Bronchial epithelial cell (primary cell): ENCODE measurements around the gene TGFB1I1. TPM values are rescaled to one million over a fixed set of nuclear protein-coding genes. Genes with fewer than 3 reads are reported as not detected.

Source experiments
- DNase-seq: peaks from one replicate; pipeline ENCODE4 v3.0.0-alpha.2; 2010; ENCODE audit warnings: low read depth
- FAIRE-seq: peaks from 2 replicates; lab custom pipeline; 2011; peaks lifted over from hg19 to GRCh38; lab: Jason Lieb, UNC
- H3K27me3 ChIP-seq: 2 replicates; pipeline ENCODE4 v1.5.1; 2011; ENCODE audit warnings: low read length; ENCODE audit not compliant: control insufficient read depth, insufficient read depth
- H3K36me3 ChIP-seq: 2 replicates; pipeline ENCODE4 v1.5.1; 2011; ENCODE audit warnings: low read length; ENCODE audit not compliant: control insufficient read depth, insufficient read depth
- H3K4me3 ChIP-seq: 2 replicates; pipeline ENCODE4 v1.5.1; 2011; ENCODE audit warnings: mild to moderate bottlenecking, low read depth, low read length, control low read depth
- CTCF ChIP-seq: IDR thresholded peaks from 2 replicates; pipeline ENCODE4 v1.5.1; 2011; ENCODE audit warnings: mild to moderate bottlenecking, moderate library complexity, low read length, control low read depth, inconsistent platforms; ENCODE audit not compliant: insufficient read depth, severe bottlenecking
- total RNA-seq: library from RNA; depleted of rRNA; stranded (reverse); fragments of >200 nt; gene quantifications from 2 replicates; pipeline ENCODE4 v1.2.1, GENCODE V29; 2014

TGFB1I1 gene
- total RNA-seq, 1 donor from 2014 or later: 1.6 TPM

GRCh38 chr16:31507929-31508705 is 36.2 kb downstream of the TGFB1I1 start, which contains the start of gene RUSF1:
RUSF1 (minus strand) TSS chr16:31508391; CDS start chr16:31508373, 18 bp downstream.
- DNase-seq: peak; percentile 66
- FAIRE-seq: no peak
- H3K27me3 ChIP-seq: no peaks in the 10 kb centered on the region
- H3K36me3 ChIP-seq: peaks cover 1% of the 10 kb centered on the region
- H3K4me3 ChIP-seq: peak within 1 kb of the TSS; percentile 94
- TF ChIP-seq CTCF: no peak

- peaks cover 1% of the 10 kb centered on the region for H3K36me3 ChIP-seq
- DNase-seq (peak; percentile 20), FAIRE-seq (no peak)
- no peaks in the 10 kb centered on the region for H3K27me3 ChIP-seq
- TF ChIP-seq CTCF: no peak
- peak overlapping the region; percentile 94 for H3K4me3 ChIP-seq
Measured at GRCh38 chr16:31508706-31509195, 36.8 kb downstream of the TGFB1I1 start.

DNA sequence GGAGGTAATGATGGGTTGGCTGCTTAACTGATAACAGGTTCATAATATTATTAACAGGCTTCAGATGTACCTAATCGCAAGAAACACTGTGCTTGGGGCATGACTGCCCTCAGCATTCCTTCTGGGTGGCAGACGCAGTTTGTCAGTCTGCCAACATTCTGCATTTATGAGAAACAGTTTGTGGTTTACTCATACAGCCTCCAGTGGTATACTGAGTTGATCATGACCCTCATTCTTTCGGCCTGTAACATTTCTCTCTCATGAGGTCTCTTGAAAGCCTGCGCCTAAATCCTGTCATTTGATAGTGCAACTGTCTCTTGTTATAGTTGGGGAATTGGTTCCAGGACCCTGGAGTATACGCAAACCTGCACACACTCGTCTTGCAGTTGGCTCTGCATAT is 41.2 kb downstream of the TGFB1I1 start:
- FAIRE-seq: no peak
- DNase-seq: peak; percentile 72
- no peak for TF ChIP-seq CTCF
- H3K27me3 ChIP-seq: no peaks in the 10 kb centered on the region
- no peaks in the 10 kb centered on the region for H3K36me3 ChIP-seq
- H3K4me3 ChIP-seq: no peak overlapping the region

DNA sequence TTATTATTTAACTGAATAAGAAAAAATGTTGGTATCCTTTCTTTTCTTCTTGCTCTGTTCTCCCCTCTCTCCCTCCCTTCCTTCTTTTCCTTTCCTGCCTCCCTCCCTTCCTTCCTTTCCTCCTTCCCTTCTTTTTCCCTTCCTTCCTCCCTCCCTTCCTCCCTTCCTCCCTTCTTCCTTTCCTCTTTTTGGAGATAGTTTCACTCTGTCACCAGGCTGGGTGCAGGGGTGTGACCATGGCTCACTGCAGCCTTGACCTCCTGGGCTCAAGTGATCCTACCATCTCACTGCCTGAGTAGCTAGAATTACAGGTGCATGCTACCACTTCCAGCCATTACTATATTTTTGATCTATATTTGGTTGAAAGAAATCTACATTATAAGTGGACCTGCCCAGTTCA is 41.9 kb downstream of the TGFB1I1 start:
- Histone ChIP-seq H3K36me3 (no peaks in the 10 kb centered on the region), H3K4me3 (no peak overlapping the region), H3K27me3 (no peaks in the 10 kb centered on the region)
- no peak for DNase-seq
- TF ChIP-seq CTCF: no peak
- FAIRE-seq: no peak

DNA sequence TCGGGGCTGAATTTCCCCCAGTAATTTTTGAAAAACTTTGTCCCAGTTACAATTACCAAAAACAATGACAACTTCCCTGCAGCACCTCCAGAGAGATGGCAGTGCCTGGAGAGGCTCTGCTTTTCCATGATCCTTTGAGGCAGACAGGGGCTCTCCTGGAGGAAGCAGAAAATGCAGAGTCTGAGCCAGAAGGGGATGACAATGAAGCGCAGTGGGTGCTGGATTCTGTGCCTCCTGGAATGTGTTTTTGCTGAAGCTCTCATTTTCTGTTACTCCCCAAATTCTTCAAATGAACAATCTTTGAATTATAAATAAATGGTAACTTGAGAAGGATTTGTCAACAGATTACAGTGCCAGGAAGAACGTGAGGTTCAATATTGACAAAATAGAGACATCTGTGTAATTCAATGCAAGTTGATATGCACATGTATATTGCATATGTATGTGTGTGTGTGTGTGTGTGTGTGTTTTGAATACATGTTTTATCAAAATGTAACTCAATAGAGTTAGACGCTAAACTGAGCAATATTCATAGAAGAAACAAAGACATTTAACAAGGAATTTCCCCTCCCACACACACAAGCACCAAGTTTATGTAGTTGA is 45.9 kb downstream of the TGFB1I1 start:
- Histone ChIP-seq H3K36me3 (no peaks in the 10 kb centered on the region), H3K4me3 (no peak overlapping the region), H3K27me3 (no peaks in the 10 kb centered on the region)
- no peak for DNase-seq
- FAIRE-seq: no peak
- no peak for TF ChIP-seq CTCF
